Measurements from ENCODE around the gene NTRK3.

The NTRK3 gene

DNA sequence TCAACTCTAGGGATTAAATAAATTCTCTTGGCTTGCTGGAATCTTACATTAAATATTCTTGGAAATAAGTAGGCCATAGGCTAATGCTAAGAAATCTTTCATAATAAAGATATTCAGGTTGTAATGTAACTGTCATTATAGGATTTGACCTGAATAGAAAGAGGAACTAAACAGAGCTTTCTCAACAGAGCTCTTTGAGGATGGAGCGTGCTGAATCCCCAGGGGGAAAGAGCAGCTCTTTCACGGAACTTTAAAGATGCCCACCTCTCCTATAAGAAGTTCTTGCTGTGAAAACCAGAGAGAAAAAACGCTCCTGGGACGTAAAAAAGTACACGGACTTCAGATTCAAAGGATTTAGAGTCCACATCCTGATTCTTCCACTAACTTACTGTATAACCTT lies 77.9 kb downstream of the NTRK3 start:
- TF ChIP-seq, protein P1, sequence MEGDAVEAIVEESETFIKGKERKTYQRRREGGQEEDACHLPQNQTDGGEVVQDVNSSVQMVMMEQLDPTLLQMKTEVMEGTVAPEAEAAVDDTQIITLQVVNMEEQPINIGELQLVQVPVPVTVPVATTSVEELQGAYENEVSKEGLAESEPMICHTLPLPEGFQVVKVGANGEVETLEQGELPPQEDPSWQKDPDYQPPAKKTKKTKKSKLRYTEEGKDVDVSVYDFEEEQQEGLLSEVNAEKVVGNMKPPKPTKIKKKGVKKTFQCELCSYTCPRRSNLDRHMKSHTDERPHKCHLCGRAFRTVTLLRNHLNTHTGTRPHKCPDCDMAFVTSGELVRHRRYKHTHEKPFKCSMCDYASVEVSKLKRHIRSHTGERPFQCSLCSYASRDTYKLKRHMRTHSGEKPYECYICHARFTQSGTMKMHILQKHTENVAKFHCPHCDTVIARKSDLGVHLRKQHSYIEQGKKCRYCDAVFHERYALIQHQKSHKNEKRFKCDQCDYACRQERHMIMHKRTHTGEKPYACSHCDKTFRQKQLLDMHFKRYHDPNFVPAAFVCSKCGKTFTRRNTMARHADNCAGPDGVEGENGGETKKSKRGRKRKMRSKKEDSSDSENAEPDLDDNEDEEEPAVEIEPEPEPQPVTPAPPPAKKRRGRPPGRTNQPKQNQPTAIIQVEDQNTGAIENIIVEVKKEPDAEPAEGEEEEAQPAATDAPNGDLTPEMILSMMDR (conservative IDR thresholded peaks at IDR 0.05; ENCODE audit: low read length), result no peak
- H3K4me3 ChIP-seq (ENCODE audit: low read length), result no peak overlapping the region
- DNase-seq (ENCODE audit: low read depth), result no peak

DNA sequence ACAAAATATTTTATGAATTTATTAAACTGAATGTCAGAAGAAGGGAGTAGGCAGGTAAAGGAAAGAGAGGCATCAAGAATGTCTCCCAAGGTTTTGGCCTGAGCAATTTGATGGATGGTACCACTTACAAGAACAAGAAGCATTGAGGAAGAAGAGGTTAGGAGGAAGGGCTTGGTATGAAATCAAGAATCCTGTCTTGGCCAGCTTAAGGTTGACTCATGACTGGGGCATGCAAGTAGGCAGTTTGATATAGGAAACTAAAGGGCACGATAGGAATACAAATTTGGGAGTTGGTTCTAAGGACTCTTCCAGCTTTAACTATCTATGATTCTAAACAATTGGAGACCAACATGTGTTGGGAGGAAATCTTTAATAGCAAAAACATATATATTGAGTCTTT lies 79.1 kb downstream of the NTRK3 start:
- no peak overlapping the region for H3K4me3 ChIP-seq (ENCODE audit: low read length)
- TF ChIP-seq, protein P1 (conservative IDR thresholded peaks at IDR 0.05; ENCODE audit: low read length), result no peak
- no peak for DNase-seq (ENCODE audit: low read depth)

GRCh38 chr15:88174571-88174970 lies 82.0 kb downstream of the NTRK3 start:
- TF ChIP-seq, protein P1 (conservative IDR thresholded peaks at IDR 0.05; ENCODE audit: low read length), result no peak
- no peak for DNase-seq (ENCODE audit: low read depth)
- H3K4me3 ChIP-seq (ENCODE audit: low read length), result no peak overlapping the region

- TF ChIP-seq, protein P1 (conservative IDR thresholded peaks at IDR 0.05; ENCODE audit: low read length), result no peak
- no peak for DNase-seq (ENCODE audit: low read depth)
- no peak overlapping the region for H3K4me3 ChIP-seq (ENCODE audit: low read length)
Observed at GRCh38 chr15:88166082-88166993, 90.2 kb downstream of the NTRK3 start.

- H3K4me3 ChIP-seq (ENCODE audit: low read length), result no peak overlapping the region
- no peak for DNase-seq (ENCODE audit: low read depth)
- TF ChIP-seq, protein P1 (conservative IDR thresholded peaks at IDR 0.05; ENCODE audit: low read length), result no peak
Observed at GRCh38 chr15:88161636-88162035, 94.9 kb downstream of the NTRK3 start.

DNA sequence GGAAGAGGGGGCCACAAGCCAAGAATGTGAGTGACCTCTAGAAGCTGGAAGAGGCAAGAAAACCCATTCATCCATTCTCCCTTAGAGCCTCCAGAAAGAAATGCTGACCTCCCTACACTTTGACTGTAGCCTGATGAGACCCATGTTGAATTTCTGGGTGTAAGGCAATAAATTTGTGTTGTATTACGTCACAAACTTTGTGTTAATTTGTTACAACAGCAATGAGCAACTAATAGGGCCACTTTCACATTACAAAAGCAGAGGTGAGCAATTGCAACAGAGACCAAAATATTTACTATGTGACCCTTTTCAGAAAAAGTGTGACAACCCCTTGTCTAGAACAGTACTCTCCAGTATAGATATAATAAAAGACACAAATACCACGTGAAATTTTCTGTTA lies 101.2 kb downstream of the NTRK3 start:
- no peak for DNase-seq (ENCODE audit: low read depth)
- H3K4me3 ChIP-seq (ENCODE audit: low read length), result no peak overlapping the region
- TF ChIP-seq, protein P1 (conservative IDR thresholded peaks at IDR 0.05; ENCODE audit: low read length), result no peak

GRCh38 chr15:88152672-88153071 lies 103.9 kb downstream of the NTRK3 start:
- no peak overlapping the region for H3K4me3 ChIP-seq (ENCODE audit: low read length)
- no peak for DNase-seq (ENCODE audit: low read depth)
- TF ChIP-seq, protein P1 (conservative IDR thresholded peaks at IDR 0.05; ENCODE audit: low read length), result no peak

Data from AG10803 (cell line).